GM19324 (cell line): ENCODE results near the gene NRL.

Experiments used
- ATAC-seq: cut with Tn5 transposase; IDR thresholded peaks from one replicate; pipeline ENCODE4 v1.9.1; 2021; ENCODE audit warnings: mild to moderate bottlenecking, moderate library complexity; ENCODE audit not compliant: unreplicated experiment, low FRiP score

Gene NRL

DNA sequence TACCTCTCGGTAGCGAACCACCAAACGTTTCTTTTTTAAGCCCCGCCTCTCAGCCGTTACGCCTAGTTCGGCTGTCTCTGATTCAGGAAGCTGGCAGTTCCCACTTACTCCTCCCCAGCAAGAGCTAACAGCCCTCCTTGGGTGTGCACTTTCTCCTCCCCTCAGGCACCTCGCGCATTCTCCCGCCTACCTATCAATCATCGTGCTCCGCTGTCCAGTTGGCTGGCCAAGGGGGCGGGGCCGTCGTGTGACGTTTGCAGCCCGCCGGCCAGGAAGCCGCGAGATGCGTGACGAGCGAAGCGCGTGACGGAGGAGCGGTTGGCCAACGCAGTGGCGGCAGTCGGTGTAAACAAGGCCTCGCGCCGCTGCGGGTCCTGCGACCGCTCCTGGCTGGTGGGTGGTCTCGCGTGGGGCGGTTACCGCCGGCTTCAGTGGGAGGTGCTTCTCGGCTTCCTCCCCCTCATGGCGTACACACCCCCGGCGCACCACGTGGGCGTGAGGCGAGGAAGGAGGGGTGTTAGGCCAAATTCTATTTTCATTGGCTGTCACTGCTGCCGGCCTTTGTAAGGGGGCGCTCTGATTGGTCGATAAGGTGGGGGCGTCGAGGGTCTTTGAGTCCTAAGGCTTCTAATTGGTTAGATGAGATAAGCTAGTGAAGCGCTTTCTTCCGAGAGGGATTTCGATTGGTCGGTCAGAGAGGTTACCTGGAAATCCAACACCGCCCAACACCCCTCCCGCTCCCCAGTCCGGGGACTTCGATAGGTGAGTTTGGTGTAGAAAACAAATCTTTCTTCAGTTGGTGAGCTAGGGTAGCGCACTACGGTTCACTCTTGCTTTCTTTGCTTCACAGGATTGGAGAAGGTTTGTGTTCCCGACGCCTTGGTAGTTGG, at the start of gene NRL, which contains the start of gene DCAF11:
Gene NRL, minus strand, starts transcription at position 418 of the 890 bp plus-strand sequence. CDS start 32,101 bp downstream, outside the sequence.
Gene DCAF11, plus strand, starts transcription at position 246 of the 890 bp plus-strand sequence. CDS start 818 bp downstream, outside the sequence.
- peak; percentile 91 for ATAC-seq

DNA sequence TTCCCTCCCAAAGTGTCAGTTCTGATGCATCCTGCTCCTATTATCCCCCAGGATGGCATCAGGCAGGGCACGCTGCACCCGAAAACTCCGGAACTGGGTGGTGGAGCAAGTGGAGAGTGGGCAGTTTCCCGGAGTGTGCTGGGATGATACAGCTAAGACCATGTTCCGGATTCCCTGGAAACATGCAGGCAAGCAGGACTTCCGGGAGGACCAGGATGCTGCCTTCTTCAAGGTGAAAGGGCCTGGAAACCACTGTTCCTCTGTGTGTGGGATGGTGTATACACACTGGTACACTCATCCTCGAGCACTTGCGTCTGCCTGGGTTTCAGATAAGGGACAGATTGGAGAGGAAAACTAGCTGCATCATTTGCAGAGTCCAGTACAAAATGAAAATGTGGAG, 47.3 kb upstream of the NRL start:
- no peak for ATAC-seq

GRCh38 chr14:24160850-24161804, 46.4 kb upstream of the NRL start, which contains the start of gene IRF9:
TSS of gene IRF9 (plus strand) at chr14:24161265. CDS start at chr14:24162145, 880 bp downstream.
- peak; percentile 83 for ATAC-seq

DNA sequence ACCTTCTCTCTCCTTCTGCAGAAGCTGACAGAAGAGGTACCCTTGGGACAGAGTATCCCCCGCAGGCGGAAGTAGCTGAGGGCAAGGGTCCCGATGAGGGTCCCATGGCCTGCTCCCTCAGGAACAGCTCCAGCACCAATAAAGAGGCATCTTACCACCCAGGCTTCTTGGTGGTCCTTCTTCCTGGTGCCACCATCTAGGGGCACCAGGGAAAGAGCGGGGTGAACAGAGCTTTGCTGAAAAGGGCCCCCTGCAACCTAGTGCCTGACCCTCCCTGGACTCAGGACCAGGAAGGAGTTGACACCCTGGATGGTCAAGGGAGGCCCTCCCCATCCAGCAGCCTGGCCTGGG, 45.7 kb upstream of the NRL start:
- no peak for ATAC-seq

DNA sequence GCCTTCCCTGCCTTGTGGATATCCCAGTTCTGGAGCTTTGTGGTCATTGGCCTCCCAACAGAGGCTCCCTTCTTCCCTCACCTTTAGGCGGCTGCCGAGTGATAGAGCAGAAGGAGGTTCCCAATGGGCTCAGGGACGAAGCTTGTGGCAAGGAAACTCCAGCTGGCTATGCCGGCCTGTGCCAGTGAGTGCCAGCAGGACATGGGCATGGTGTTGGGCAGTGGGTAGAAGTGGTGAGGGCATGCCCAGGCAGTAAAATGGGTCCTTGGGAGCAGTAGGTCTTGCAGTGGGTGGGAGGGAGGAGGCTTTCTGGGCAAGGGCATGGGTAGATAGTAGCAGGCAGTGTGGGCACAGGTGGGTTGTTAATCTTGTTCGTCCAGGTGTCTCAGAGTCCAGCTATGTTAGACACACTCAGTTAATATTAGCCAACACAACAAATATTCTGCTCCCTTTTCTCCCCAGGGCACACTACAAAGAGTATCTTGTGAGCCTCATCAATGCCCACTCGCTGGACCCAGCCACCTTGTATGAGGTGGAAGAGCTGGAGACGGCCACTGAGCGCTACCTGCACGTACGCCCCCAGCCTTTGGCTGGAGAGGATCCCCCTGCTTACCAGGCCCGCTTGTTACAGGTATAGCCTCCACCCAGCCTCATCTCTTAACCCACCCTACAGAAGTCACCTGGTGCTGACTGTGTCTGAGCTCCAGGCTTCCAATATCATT, 45.2 kb upstream of the NRL start:
- no peak for ATAC-seq

GRCh38 chr14:24157331-24157730, 42.6 kb upstream of the NRL start:
- no peak for ATAC-seq

DNA sequence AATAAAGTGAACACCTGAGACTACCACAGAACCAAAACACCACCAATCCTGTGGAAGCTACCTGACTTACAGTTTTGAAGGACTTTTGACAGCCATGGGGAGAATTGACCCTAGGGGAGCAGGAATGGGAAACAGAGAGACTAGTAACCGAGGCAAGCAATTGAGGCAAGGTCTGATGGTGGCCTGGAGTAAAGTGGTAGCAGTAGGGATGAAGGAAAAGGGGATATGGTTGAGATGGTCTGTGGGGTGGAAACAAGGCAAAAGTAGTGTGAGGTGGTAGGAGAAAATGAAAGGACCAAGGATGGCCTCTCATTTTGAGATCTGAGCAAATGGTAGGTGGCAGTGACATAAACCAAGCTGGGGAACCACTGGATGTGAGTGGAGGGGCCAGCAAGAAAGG, 42.1 kb upstream of the NRL start:
- no peak for ATAC-seq

- ATAC-seq, result no peak
Observed at GRCh38 chr14:24155100-24155499, 40.4 kb upstream of the NRL start.

GRCh38 chr14:24151404-24152080, 36.8 kb upstream of the NRL start:
- ATAC-seq, result no peak

- ATAC-seq, result no peak
Observed at GRCh38 chr14:24150993-24151392, 36.2 kb upstream of the NRL start.

- ATAC-seq, result no peak
Observed at GRCh38 chr14:24150567-24150966, 35.8 kb upstream of the NRL start.

DNA sequence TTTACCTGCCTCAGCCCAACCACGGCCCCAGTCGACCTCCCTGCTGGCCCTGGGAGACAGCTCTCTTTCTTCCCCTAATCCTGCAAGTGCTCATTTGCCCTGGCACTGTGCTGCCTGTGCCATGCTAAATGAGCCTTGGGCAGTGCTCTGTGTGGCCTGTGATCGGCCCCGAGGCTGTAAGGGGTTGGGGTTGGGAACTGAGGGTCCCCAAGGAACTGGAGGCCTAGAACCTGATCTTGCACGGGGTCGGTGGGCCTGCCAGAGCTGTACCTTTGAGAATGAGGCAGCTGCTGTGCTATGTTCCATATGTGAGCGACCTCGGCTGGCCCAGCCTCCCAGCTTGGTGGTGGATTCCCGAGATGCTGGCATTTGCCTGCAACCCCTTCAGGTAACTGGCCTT, 35.3 kb upstream of the NRL start:
- no peak for ATAC-seq

GRCh38 chr14:24149302-24149969, 34.7 kb upstream of the NRL start:
- ATAC-seq, result no peak

DNA sequence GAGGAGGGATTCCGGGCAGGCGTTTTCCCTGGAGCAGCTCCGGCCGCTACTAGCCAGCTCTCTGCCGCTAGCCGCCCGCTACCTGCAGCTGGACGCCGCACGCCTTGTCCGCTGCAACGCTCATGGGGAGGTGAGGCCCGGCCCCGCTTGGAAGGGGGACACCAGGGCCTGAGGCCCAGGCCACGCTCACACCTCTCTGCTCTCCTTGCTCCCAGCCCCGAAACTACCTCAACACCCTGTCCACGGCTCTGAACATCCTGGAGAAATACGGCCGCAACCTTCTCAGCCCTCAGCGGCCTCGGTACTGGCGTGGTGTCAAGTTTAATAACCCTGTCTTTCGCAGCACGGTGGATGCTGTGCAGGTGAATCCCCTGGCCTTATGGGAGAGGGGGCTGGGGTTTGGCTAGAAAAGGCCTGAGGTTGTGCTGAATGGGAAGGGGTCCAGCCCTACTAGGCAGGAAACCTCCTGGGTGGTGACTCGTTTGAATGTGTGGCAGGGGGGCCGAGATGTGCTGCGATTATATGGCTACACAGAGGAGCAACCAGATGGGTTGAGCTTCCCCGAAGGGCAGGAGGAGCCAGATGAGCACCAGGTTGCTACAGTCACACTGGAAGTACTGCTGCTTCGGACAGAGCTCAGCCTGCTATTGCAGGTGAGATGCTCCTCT, 33.1 kb upstream of the NRL start:
- peak; percentile 0 for ATAC-seq

DNA sequence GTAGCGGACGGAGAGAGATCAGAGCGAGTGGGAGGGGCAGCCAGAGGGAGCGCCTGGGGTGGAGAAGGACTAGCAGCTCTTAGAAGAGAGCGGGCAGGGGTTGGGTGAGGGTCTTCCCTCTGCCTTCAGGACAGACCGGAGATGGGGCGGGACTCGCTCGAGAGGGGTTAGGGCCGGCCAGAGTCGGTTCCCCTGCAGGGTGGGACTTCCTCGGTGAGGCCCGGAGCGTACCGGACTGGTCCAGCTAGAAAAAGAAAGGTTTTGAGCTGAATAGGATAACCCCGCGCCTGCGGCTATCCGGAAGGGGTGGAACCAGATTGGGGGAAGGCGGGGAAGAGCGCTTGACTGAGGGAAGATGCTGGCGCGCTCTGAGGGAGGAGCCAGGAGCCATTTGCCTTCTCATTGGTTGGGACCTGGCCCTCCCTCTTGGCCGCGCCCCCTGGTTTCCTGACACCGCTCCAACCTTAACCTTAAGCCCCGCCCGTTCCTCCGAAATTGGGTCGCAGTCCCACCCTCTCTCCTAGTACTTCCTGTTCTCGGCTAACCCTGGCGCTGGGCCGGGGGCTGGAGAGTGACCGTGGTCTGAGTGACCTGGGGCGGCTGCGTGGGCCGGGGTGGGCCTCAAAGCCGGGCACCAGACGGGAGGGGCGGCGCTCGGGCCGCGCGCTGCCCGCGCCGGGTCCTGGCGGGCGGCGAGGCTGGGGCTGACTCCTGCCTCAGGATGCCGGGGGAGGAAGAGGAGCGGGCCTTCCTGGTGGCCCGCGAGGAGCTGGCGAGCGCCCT, 32.4 kb upstream of the NRL start, which contains the start of gene RNF31:
Gene RNF31, plus strand, starts transcription at position 521 of the 783 bp plus-strand sequence. Its CDS starts 201 bp downstream, at position 722.
- peak; percentile 85 for ATAC-seq

DNA sequence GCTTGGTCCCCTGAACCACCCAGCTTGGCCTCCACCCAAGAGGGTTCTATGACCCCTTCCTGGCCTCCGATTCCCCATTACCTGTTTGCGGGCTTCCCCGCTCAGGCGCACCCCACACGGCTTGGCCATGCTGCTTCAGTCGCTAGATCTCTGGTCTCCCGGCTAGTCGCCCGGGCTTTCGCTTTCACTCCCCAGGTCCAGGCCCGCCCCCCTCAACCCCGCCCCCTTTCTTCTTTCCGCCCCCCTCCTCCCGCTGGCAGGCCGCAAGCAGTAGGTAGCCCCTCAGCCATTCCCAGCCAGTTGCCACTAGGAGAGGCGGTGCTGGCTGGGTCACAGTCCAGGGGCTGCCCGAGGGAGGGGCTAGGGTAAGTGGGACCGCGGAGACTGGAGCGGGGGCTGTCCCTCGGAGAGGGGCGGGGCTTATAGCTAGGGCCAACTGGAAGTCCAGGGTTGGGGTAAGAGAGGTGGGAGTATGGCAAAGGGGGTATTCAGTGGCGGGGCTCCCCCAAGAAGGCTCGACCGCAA, 31.8 kb upstream of the NRL start, which contains the start of gene PSME2:
Gene PSME2, minus strand, starts transcription at position 158 of the 525 bp plus-strand sequence. Its CDS starts 29 bp downstream, at position 129.
- peak; percentile 71 for ATAC-seq

GRCh38 chr14:24145690-24146452, 31.1 kb upstream of the NRL start:
- ATAC-seq, result no peak
